COLO668 (cell line): ENCODE measurements around the gene JCAD.
"Not testable (repeated sequence)": the region's sequence is repeated elsewhere in the genome, so short reads cannot be mapped to it uniquely, and the experiment has no call there.

Experiments
- DNase-seq: peaks from one replicate; lab custom pipeline; 2025; ENCODE audit not compliant: unreplicated experiment; lab: John Stamatoyannopoulos, UW

Gene JCAD

GRCh38 chr10:30059209-30060107 is at the start of gene JCAD:
JCAD (minus strand) TSS chr10:30059586; CDS start chr10:30047812, 11,774 bp downstream.
- DNase-seq, result peak; percentile 24

DNA sequence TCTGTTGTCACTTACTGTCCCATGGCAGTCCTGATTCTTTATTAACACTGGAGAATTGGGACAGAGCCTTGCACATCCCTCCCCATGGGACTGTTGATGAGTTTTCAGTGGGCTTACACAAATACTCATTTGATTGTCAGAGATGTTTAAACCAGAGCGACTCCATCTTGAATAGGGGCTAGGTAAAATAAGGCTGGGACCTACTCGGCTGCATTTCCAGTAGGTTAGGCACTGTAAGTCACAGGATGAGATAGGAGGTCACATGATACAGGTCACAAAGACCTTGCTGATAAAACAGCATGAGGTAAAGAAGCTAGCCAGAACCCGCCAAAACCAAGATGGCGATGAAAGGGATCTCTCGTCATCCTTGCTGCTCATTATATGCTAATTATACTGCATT is 47.6 kb upstream of the JCAD start:
- DNase-seq, result no peak

DNA sequence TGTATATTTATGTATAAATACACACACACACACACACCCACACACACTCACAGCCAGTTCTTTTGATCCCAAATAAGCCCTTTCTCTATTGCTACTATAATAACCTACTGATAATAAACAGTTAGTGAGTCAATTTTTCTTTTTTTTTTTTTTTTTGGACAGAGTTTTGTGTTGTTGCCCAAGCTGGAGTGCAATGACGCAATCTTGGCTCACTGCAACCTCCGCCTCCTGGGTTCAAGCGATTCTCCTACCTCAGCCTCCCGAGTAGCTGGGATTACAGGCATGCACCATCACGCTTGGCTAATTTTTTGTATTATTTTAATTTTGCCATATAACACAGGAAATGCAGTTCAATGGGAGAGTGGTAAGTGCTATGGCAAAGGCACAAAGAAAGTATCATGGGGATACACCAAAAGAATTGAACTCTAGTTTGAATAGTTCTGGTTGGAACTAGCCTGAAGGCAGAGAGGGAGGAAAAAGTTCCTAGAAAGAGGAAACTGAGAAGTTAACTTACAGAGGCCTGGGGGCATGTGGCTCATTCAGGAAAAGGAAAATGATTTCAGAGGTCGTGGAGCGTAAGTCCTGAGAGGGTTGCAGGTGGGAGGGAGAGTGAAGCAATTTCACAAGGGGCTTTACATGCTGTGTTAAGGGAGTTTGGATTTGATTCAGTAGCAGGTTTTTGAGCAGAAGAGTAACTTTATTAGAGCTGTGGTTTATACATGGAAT is 44.4 kb upstream of the JCAD start:
- no peak for DNase-seq

DNA sequence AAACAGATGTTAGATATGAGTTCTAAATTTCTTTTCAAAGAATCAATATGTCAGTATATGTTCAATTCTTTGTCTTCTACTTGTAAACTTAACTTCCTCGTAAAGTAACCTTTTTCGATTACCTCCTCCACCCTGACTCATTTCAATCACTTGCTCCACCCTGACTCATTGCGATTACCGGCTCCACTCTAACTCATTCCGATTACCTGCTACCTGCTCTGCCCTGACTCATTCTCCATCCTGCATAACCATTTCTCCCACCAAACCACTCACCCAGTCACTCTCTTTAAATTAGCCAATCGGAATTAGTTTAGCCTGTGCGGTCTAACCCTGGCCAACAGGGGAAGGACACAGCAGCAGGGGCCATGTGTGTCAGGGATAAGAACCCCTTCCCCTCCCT is 40.3 kb upstream of the JCAD start:
- not testable (repeated sequence) for DNase-seq

DNA sequence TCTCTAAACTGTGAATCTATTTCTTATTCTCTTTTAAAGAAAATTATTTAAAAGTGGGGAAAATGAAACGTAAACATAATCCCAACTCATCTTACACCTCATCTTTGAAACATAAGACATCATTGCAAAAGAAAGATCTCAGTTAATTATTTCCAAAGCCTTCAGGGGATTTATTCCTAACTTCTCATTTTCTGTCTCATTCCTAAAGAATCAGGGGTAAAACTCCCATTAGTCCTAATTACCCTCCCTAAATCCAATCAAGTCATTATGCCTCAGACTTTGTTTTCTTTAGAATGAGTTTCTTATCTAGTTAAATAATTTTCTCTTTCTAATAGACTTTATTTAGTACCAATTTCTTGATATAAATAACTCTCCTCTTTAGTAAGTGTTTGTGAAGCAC is 39.7 kb upstream of the JCAD start:
- DNase-seq, result no peak

GRCh38 chr10:30098629-30099028 is 39.2 kb upstream of the JCAD start:
- no peak for DNase-seq

- no peak for DNase-seq
Observed at GRCh38 chr10:30096564-30096963, 37.2 kb upstream of the JCAD start.

DNA sequence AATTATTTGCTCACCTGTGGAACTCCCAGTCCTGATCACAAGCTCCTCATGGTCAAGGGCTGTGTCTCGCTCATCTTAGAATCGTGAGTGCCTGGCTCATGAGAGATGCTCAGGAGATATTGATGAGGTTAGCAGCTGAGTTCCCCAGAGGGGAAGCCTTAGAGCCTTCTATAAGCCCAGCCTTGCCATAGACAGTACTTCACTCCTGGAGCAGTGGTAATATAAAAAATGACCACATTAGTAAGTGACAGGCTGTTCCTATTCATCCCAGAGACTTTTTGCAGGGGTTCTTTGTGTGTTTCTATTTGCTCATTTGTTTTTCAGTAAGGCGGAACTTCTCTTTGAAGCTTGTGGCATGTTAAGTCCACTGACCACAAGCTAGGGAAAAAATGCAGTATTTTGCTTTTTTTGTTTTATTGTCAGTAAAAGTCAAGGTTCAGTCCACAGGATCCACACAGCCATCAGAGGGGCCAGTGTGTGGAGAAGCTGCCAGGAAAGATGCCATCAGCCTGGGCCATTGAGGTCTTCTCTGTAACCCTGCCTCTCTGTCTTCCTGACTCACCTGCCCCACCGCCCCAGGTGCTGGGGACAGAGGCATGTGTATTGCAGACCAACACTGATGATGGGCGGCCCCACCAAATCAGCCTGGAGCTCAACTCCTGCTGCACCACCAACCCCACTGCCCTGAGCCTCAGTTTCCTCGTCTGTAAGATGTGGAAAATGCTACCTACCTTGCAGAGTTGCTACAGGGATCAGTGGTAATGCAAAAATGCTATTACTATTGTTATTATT is 36.4 kb upstream of the JCAD start:
- no peak for DNase-seq

- DNase-seq, result no peak
Observed at GRCh38 chr10:30094601-30095000, 35.2 kb upstream of the JCAD start.

DNA sequence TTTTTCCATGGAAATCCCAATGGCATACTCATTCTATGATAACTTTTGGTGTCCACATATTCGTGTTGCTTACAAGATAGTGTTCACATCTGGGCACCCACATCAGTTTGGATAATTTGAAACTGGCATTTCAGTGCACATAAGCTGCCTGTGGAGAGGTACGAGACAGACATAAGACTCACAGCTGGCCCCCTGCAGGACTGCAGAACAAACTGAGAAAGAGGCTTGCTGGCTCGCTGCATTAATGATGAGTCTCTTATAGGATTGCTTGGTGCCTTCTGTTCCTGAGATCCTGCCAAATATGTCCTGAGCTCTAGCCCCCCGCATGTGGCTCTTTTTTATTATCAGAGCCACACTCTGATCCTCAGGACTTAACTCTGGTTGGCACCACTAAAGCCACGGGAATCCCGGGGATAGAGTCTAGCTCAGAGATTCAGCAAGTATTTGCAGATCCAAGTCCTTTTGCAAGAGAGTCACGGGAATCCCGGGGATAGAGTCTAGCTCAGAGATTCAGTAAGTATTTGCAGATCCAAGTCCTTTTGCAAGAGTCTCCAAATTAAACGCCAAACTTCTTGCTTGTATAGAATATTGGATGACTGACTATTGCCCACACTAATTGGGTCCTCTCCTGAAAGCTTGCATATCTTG is 34.0 kb upstream of the JCAD start:
- DNase-seq, result no peak

- no peak for DNase-seq
Observed at GRCh38 chr10:30092151-30092790, 32.9 kb upstream of the JCAD start.

- DNase-seq, result no peak
Observed at GRCh38 chr10:30091136-30091535, 31.8 kb upstream of the JCAD start.

DNA sequence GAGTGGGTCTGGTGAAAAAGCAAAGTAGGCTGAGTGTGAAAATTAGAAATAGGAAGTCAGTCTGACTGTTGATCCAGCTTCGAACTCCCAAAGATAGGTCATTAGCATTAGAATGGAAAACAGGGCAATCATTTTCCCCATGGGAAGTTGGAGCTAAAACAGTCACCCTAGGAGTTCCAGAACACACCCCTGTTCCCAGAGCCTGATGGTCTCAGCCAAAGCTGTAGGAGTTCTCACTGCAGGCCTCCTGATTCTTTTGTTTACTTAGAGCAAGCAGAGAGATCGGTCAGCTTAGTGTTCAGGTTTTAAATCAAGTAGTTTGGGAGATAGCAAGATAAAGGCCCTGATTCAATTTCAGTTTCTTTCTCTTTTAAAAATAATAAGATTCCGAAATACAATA is 28.8 kb upstream of the JCAD start:
- no peak for DNase-seq

- DNase-seq, result no peak
Observed at GRCh38 chr10:30083934-30084333, 24.5 kb upstream of the JCAD start.

DNA sequence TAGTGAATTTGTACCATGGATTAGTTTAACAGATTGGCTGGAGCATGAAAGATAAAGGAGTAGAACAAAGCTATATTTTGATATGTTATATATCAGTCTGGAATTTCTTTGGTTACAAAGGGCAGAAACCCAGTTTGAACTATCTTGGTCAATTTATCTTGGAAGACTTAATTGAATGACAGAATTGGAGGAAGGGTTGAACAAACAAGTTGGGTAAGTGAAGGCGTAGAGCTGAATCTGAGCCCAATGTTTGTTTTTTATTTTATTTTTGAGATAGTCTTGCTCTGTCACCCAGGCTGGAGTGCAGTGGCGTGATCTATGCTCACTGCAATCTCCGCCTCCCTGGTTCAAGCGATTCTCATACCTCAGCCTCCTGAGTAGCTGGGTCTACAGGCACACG is 21.8 kb upstream of the JCAD start:
- DNase-seq, result no peak

DNA sequence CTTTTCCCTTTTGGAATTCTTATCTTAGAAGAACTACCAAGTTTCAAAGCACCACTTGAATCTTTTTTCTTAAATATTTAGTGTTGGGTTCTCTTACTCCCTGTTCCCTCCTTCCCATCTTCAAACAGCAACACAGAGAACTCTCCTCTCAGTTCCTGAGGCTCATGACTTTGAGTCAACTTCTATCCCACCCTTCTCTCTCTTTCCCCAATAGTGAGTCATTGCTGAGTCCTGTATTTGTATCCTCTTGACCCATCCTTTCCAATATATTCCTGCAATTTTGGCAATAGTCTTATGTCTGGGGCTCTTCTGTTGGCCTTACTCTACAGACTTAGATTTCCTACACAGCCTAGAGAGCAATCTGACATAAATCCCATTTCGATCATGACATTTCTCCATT is 20.8 kb upstream of the JCAD start:
- no peak for DNase-seq

GRCh38 chr10:30079408-30079807 is 20.0 kb upstream of the JCAD start:
- no peak for DNase-seq

DNA sequence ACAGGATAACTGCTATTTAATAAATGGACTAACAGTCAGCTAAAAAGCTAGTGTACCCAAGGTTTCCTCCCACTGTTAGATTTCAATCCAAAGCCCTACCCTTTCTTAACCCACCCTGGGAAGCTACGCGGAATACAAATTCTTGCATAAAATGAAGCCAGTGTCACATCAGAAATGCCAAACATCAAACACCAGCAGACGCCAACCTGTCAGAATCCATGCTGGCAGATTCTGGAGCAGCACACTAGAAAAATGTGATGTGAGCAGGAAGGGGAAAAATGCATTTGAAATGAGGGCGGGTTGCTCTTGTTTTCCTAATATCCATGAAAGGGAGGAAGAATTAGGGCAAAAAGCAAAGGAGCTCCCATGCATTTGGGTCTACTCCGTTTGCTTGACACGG is 16.1 kb upstream of the JCAD start:
- DNase-seq, result no peak

DNA sequence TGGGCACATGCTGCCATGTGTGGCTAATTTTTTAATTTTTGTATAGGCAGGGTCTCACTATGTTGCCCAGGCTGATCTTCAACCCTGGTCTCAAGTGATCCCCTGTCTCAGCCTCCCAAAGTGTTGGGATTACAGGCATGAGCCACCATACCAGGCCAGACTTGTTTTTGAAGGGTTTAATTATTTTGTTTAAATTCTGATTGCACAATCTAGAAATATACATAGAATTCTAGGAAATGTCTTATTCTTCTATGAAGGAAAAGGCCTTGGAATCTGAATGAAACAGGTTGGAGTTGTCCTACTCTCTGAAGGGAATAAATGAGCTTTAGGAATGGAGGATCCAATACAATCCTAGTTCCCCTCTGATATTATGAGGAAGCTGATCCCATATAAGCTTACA is 15.5 kb upstream of the JCAD start:
- no peak for DNase-seq

DNA sequence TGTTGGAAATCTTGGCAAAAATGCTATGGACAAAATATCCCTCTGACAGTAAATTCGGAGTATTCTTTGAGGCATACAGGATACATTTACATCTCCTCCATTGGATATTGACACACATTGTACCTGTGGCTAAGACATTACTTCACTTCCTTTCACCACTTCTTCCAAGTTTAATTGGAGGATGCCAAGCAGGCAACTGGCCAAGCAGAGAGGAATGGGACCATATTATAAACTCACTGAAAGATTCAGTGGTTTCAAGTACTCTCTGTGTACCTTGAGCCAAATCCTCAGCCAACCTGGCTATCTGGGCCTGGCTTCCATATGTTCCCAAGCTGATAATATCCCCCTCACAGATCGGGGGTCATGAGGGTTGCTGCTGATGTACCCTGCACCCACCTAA is 14.7 kb upstream of the JCAD start:
- no peak for DNase-seq

DNA sequence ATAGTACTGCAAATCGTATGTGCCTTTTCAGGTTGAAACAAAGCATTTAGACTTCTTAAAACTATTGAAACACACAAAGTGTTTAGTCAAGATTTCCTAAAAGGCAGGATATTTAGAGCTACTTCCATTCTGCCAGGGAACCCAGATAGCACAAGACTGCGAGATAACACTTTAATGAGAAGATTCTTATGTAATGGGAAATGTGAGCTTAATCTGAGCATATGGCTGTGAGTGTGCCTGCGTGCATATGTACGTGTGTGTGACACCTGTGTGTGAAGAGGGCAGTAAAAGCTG is 14.3 kb upstream of the JCAD start:
- no peak for DNase-seq
